NOMO-1 treated with DMSO at 0.1 percent for 48 hours (cell line): ENCODE measurements around the gene TNRC18.

Experiments used
- DNase-seq: peaks from one replicate; lab custom pipeline; 2025; ENCODE audit not compliant: unreplicated experiment; lab: John Stamatoyannopoulos, UW

The TNRC18 gene

DNA sequence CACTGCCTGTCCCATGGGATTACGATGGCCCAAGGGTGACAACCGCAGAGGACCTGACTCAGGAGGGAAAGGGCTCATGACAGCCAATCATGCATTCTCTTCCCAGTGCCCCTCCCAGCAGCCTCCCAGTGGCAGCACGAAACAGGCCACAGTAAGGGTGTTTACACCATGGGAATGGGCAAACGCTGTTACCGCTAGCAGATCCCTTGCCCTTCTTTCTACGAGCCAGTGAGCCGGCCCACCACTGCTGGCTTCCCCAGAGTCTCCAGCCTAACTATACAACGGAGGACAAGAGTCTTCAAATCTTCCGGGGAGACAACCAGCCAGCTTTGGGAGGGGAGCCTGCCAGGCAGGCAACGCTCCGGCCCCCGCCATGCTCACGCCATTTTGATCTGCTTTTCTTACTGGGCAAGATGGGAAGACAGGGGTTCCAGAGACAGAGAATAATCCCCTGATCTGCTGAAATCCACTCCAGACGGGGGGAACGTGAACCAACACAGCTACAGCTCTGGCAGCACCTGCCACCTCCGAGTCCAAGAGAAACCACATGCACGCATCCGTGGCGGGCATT, 71.1 kb downstream of the TNRC18 start:
- no peak for DNase-seq

DNA sequence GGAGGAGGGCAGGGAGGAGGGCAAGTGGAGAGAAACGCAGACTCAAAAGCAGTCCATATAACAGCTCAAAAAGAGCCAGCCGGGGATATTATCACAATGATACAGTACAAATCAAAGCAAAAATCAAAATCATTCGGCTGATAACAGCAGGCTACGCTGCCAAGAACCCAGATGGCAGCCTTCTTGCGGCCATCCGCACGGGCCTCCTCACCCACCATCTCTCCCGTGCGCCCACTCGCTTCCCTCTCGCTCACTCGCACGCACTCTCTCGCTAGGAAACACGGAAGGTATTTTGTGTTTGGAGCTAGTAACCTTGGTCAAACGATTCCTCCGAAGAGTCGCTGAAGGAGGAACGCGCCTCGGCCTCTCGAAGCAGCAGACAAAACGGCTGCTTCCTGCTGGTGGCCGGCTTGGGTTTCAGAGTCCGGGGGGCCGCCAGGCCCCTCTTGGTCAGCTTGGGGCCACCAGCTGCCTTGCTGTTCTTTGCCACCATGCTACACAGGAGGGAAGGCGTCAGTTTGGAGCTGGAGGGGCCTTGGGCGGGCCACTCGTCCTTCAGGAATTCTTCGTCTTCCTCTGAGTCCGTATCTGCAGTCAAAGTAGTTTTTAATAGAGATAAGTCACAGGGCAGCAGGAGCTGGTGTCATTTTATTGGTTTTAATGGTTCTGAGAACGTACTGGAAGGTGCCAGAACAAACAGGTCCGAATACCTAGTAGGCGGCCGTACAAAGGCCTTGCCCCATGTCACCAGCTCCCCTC, 71.9 kb downstream of the TNRC18 start:
- DNase-seq, result no peak

DNA sequence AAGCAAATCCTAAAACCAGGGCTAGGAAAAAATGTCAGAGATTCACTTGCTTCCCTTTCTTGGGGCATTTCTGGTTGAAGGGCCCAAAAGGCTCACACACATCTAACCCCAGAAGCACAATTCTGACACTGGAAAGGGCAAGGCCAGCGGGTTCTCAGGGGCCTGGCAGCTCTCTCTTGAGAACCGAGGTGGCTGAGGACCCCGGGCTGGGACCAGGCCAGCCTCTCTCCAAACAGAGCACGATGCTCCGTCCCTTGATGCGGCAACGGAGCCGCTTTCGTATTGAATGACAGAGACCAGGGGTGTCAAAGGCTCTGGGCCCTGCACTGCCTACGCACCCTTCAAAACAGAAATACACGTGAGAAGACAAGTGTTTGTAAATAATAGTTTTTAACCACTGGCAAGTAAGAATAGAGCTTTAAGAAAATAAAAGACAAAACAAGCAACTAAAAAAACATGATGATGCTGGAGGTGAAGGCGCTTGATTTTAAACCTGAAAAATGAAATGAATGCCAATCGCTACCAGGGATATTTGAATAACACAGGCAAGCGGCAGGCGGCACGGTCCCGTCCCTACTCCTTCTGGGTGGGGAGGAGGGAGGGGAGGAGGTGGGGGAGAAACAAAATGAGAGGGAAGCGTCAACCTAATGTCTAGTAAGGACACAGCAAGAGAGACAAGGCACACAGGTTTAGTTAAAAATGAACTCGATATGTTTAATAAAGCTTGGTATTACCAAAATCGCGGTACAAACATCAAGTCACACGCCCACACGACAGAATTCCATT, 72.8 kb downstream of the TNRC18 start:
- DNase-seq, result no peak

DNA sequence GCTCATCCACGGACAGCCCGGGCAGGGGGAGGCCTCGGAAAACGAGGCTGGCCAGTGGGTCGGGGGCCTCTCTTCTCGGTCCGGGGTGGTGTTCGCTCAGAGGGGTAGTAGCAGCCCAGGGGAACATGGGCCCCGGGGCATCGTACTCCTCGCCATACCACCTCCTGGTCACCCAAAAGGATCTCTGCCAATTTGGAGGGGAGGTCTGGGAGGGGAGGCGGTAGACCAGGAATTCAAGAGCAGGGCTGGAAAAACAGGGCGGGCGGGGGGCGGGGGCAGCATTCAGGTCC, 73.5 kb downstream of the TNRC18 start:
- DNase-seq, result no peak

DNA sequence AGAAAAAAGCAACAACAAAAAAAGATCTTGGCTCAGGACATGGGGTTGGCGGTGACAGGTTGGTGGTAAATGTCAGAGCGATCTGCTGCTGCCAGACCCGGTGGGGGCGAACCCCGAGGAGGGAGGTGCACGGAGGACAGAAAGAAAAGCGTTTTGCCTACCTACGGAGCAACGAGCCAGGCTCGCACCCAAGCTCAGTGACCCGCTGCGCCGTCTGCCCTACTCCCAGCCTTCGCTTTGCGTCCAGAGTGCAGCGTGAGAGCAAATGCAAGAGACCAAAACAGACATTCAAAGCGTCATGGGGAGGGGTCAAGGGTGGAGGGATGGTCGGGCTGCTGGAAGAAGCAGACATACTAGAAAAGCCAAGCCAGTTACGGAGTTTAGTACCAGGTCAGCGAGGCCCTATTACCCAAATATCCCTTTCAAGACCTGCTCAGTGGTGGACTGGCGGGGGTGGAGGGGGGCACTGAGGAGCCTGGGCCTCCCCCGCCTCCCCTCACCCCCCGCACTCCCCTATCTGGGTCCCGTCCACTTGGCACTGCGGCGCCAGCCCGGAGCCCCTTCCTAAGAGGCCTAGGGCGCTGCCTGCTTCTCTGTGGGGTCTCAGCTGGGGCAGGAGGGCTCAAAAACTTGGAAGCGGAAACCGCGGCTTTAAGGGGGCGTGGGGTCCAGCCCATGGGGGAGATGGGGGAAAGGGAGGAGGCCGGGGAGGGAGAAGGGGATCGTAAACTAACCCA, 74.0 kb downstream of the TNRC18 start:
- DNase-seq, result no peak

DNA sequence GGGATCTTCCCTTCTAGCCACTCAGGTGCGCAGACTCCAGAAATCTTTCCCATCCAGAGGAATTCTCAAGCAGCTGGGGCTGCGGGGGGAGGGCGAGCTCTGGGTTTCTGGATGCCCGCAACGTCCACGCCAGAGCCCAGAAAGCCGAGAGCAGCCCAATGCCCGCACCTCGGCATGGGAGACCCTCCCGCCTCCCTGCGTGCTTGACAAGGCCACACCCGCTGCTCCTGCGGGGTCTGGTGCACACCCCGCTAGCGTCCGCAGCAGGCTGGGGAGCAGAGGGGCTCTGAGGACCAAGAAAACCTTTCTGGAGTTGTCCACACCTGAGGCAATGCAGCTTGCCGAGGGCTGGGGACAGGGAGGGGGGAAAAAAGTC, 74.6 kb downstream of the TNRC18 start:
- DNase-seq, result no peak

DNA sequence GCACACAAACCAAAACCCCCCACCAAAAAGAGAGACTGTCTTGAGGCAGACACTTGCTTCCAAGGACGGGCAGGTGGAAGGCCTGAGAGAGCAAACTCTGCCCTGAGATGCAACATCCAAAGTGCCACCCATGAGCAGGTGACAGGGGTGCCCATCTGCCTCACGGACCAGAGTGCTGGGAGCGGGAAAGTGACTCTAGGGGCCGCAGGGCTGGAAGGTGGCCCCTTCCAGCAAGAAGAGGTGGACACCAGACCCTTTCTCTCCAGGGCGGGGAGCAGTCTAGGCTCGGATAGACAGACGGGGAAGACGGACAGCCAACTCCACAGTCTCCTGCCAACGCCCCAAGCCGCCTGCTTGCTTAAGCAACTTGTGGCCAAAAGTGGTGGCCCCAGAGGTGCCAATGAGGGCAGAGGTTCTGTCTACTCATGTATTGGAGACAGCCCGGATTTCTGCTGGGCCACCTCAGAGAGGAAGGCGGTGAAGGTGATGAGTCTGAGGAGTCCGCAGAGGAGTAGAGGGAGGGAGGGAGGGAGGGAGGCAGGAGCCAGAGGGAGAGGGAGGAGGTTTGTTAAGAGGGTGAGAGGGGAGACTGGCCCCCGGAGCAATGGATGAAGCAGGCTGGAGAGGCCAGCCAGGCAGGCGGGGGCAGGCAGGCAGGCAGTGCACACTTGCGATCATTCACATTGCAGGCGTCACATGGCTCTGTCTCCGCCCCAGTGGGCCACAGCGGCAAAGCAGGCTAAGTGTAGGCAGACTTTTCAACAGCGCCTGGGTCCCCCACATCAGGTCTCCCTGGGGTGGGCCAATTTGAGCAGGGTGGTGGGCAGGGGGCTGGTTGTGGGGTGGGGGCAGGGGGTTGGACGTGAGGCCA, 75.3 kb downstream of the TNRC18 start:
- no peak for DNase-seq

DNA sequence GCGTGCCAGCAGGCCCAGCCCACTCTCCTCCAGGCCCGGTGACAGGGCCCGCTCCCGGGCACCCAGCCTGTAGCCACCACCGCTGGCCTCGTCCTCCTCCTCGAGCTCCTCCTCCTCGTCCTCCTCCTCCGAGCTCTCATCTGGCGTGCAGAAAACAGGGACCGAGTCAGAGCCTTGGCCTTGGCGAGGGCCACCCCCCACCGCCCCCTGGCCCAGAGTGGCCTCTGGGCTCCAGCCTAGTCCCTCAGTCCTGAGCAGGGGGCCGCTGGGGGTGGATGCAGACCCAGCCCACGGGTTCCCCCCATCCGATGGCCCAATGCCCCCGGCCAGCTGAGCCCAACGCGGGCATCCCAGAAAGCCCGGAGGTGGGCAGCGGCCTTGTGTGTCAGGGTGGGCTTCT, 78.0 kb downstream of the TNRC18 start:
- no peak for DNase-seq

DNA sequence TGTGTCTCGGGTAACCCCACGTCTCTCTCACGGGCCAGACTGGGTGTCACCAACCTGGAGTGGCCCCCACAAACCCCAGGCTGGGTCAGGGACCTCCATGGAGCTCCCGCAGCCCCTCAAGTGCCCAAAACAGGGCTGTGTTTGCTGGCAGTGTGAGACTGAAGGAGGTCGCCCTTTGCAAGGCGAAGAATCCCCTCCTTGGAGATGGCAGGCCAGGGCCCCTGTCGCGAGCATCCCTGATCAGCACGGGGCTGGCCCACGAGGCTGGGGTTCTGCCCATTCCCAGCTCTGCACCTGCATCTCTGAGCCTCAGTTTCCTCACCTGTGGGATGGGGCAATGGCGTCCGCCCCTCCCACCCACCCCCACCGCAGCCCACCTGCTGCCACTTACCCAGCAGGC, 78.5 kb downstream of the TNRC18 start:
- no peak for DNase-seq

DNA sequence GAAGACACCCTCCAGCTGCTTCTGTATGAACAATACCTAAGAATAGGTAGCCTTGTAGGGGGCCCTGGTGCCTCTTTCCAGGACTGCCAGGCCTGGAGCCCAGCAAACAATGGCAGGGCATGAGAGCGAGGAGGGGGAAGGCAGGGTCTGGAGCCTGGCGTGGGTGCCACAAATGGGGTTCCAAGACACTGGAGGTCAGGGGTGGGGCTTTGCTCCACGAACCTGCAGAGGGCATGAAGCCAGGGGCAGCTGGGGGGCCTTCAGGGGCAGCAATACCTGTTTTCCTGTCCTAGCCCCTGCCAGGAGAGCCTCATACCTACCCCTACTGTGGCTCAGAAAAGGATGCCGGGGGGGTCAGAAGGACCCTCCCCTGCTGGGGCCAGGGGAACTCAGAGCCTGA, 79.3 kb downstream of the TNRC18 start:
- DNase-seq, result no peak

DNA sequence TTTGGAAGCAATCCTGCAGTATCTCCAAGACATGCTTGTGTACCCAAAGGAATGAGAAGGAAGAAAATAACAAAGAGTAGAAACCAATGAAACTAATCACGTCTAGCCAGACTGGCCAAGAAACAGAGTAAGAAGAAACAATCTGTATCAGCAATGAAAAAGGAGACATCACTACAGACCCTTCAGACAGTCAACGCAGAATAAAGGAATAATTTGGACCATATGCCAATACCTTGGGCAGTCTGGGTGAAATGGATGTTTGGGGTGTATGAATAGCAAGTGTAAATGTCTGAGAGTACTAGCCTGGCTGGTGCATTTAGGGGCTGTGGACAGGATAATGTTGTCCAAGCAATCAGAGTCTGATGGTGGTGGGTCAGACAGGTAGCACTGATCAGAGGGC, 79.8 kb downstream of the TNRC18 start:
- DNase-seq, result no peak

DNA sequence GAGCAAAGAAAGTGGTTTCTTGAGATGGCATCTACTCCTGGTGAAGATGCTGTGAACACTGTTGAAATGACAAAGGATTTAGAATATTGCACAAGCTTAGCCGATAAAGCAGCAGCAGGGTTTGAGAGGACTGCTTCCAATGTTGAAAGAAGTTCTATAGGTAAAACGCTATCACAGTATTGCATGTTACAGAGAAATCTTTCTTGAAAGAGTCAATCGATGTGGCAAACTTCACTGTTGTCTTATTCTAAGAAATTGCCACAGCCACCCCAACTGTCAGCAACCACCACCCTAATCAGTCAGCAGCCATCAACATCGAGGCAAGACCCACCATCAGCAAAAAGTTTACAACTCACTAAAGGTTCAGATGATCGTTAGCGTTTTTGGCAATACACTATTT, 81.0 kb downstream of the TNRC18 start:
- no peak for DNase-seq

DNA sequence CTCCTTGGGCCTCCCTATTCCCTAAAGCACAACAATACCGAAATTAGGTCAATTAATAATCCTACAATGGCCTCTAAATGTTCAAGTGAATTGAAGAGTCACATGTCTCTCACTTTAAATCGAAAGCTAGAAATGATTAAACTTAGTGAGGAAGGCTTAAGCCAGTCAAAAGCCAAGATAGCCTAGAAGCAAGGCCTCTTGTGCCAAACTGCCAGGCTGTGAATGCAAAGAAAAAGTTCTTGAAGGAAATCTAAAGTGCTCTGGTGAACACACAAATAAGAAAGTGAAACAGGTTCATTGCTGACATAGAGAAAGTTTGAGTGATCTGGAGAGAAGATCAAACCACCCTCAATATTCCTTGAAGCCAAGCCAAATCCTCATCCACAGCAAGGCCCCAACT, 83.7 kb downstream of the TNRC18 start:
- DNase-seq, result no peak

DNA sequence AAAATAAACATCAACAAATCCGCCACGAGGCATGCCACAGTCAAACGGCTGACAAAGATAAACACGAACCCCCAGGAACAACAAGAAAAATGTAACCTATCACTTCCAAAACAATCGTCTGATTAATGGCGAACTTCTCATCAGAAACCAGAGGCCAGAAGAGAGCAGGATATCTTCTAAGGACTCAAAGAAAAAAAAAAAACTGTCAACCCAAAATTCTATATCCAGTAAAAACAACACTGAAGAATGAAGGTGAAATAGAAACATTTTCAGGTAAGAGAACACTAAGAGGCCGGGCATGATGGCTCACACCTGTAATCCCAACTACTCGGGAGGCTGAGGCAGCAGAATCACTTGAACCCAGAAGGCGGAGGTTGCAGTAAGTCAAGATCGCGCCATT, 86.6 kb downstream of the TNRC18 start:
- no peak for DNase-seq

DNA sequence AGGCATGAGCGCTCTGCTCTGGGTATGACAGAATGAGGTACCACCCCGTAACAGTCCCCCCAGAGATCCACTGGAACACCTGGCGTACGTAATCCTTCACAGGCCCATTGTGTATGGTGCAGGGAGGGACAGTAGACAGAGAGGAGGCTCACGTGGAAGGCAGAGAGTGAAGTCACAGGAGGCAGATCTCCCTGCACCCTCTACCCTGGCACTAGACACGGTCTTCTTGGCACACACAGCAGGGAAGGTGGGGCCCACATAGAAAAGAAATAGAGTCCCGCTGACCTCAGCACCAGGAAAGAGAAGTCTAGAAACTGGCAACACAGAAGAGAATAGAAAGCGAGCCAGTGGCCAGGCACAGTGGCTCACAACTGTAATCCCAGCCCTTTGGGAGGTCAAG, 89.0 kb downstream of the TNRC18 start:
- no peak for DNase-seq

DNA sequence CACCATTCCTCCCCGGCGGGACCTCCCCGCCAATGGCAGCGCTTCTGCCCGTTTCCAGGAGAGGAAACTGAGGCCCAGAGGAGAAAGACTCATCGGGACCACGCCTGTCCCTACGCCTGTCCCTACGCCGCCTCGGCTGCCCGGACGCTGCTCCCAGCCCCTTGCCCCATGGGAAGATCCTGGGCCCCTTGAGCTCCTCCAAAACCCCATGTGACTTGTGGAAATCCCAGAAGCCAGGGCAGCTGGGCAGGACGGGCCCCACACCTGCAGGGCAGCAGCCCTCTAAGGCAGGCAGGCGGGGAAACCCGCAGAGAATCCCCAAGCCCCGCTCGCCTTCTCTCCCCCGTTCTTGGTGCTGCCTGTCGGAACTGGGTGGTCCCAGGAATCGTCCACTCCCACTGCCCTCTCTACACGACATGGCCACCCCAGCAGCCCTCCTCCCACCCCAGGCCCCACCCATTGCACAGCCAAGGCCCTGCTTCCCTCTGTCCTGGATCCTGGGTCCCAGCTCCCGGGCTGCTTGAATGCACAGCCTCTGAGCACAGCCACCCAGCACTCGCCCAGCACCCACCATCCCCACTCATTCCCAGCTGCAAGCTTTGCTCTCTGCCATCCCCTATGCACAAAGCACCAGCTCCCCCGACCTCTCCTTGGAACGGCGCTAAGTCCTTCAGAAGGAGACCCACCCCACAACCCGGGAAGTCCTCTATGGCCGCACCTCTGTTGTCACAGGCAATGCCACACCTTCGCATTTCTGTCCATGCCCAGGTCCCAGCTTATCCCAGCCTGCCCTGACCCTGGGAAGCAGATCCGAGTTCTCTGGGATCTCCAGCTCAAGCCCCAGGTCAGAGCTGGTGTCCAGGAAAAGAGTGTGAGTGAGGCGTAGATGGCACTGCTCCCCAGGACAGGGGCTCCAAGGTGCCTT, 90.3 kb downstream of the TNRC18 start:
- DNase-seq, result no peak

DNA sequence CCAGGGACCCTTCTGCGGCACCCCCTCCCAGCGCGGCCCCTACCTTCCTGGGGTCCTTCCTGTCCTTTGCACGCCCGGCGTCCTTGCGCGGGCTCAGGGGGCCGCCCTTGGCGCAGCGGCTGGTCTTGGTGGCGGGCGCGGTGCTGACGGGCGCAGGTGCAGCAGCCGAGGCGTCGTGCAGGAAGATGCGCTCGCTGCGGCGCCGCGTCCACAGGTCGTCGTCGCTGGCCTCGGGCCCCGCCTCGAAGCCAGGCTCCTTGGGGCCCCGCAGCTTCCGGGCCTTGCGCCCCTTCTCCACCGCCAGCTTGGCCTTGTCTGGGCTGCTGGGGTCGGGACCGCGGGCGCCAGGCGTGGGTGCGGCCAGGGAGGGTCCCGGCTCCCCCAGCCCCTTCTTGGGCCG, 91.1 kb downstream of the TNRC18 start:
- no peak for DNase-seq

DNA sequence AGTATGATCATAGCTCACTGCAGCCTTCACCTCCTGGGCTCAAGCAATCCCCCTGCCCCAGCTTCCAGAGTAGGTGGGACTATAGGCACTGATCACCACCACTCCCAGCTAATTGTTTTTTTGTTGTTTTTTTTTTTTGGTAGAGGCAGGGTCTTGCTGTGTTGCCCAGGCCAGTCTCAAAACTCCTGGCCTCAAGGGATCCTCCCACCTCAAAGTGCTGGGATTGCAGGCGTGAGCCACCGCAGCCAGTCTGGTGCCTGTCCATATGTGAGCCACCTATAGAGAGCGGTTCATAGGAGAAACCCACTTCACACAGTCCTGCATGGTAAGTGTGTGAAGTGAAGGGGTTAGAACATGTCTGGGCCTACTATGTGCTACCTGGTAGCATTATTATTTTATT, 93.3 kb downstream of the TNRC18 start:
- DNase-seq, result no peak

DNA sequence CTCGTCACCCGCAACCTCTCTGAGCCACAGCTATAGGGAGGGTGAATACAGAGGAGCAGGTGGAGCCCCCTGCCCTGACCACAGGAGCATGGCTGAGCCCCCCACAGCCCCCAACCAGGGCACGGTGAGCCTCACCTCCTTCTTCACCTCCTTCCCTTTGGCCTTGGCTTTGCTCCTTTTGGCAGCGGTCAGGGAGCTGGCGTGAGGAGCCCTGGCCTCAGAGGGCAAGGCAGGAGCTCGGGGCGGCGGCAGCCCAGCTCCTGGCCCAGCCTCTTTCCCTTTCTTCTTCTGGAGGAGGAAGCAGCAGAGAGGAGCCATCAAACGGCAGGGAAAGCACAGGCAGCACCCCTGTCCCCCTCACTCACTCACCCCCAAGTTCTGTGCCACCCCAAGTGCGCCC, 98.7 kb downstream of the TNRC18 start:
- DNase-seq, result no peak
